ENCODE data around the gene SLC22A31.

The SLC22A31 gene

DNA sequence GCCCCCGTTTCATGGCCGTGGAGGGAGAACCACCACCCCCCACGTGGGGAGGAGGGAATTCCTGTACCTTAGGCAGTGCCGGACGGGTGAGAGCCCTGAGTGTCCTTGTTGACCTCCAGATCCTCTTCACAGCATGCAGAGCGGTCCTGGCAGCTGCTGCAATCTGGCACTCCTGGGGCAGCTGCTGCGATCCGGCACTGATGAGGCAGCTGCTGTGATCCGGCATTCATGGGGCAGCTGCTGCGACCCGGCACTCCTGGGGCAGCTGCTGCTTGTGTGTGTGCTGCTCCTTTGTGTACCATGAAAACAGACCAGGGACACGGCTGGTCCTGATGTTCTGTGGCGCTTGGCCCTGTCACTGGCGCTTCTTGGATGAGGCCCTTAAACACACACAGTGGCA lies 29.9 kb upstream of the SLC22A31 start:
- Mint-ChIP-seq H3K4me1 (peaks cover 2% of the 10 kb centered on the region), H3K27me3 (no peaks in the 10 kb centered on the region), H3K36me3 (ENCODE audit: low read depth) (peaks cover 66% of the 10 kb centered on the region), H3K4me3 (no peak overlapping the region), H3K27ac (no peak overlapping the region), H3K9me3 (peaks cover 16% of the 10 kb centered on the region)
- DNase-seq: no peak
- no peak for ATAC-seq

- Mint-ChIP-seq H3K9me3 (peaks cover 16% of the 10 kb centered on the region), H3K36me3 (ENCODE audit: low read depth) (peaks cover 63% of the 10 kb centered on the region)
These were observed 24.3 kb upstream of the SLC22A31 start for GRCh38 chr16:89224665-89225064.

GRCh38 chr16:89222931-89223330 lies 22.6 kb upstream of the SLC22A31 start:
- H3K27me3 Mint-ChIP-seq: no peaks in the 10 kb centered on the region
- peaks cover 51% of the 10 kb centered on the region for H3K36me3 Mint-ChIP-seq (ENCODE audit: low read depth)
- no peak overlapping the region for H3K4me3 Mint-ChIP-seq
- peaks cover 9% of the 10 kb centered on the region for H3K4me1 Mint-ChIP-seq
- H3K27ac Mint-ChIP-seq: no peak overlapping the region
- no peak for DNase-seq
- peaks cover 7% of the 10 kb centered on the region for H3K9me3 Mint-ChIP-seq
- no peak for ATAC-seq

More at GRCh38 chr16:89224665-89225064, 24.3 kb upstream of the SLC22A31 start:
- Mint-ChIP-seq H3K27me3 (no peaks in the 10 kb centered on the region), H3K27ac (no peak overlapping the region), H3K4me3 (no peak overlapping the region), H3K4me1 (peaks cover 2% of the 10 kb centered on the region)
- no peak for DNase-seq
- no peak for ATAC-seq

GRCh38 chr16:89221604-89222003 lies 21.3 kb upstream of the SLC22A31 start:
- ATAC-seq (no peak), DNase-seq (no peak)
- peaks cover 38% of the 10 kb centered on the region for H3K36me3 Mint-ChIP-seq (ENCODE audit: low read depth)
- no peak overlapping the region for H3K4me3 Mint-ChIP-seq
- peaks cover 14% of the 10 kb centered on the region for H3K4me1 Mint-ChIP-seq
- H3K27ac Mint-ChIP-seq: no peak overlapping the region
- no peaks in the 10 kb centered on the region for H3K27me3 Mint-ChIP-seq
- peaks cover 2% of the 10 kb centered on the region for H3K9me3 Mint-ChIP-seq

DNA sequence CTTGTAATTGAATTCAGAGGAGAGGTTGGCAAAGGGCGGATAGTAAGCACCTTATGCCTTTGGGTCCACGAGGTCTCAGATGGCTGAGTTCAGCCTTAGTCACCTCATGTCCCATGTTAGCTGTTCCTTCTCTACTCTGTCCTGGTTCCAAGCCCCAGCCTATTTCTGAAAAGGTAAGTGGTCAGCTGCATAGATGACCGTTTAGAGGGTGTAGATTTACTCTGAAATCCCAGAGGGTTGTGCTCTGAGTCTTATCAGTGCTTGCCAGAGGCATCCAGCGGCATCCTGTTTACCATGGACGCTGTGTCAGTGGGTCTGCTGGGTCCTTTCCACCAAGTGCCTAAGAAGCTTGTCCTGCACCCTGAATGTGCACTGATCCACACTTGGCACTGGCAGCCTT lies 19.0 kb upstream of the SLC22A31 start:
- peaks cover 21% of the 10 kb centered on the region for H3K36me3 Mint-ChIP-seq (ENCODE audit: low read depth)
- no peaks in the 10 kb centered on the region for H3K27me3 Mint-ChIP-seq
- no peaks in the 10 kb centered on the region for H3K9me3 Mint-ChIP-seq
- DNase-seq (no peak), ATAC-seq (no peak)
- H3K27ac Mint-ChIP-seq: no peak overlapping the region
- H3K4me1 Mint-ChIP-seq: peaks cover 27% of the 10 kb centered on the region
- peak overlapping the region; percentile 58 for H3K4me3 Mint-ChIP-seq

GRCh38 chr16:89217388-89218191 lies 17.3 kb upstream of the SLC22A31 start, which contains the start of gene ZNF778:
ZNF778 (plus strand) TSS chr16:89217703; CDS start chr16:89221128, 3,425 bp downstream.
- Mint-ChIP-seq H3K9me3 (no peaks in the 10 kb centered on the region), H3K36me3 (ENCODE audit: low read depth) (peaks cover 12% of the 10 kb centered on the region), H3K4me3 (peak within 1 kb of the TSS; percentile 85), H3K27ac (peak within 1 kb of the TSS; percentile 88), H3K4me1 (peaks cover 27% of the 10 kb centered on the region), H3K27me3 (no peaks in the 10 kb centered on the region)
- peak; percentile 82 for DNase-seq
- ATAC-seq: peak; percentile 83

GRCh38 chr16:89217138-89217387 lies 16.7 kb upstream of the SLC22A31 start:
- H3K9me3 Mint-ChIP-seq: no peaks in the 10 kb centered on the region
- ATAC-seq (no peak), DNase-seq (no peak)
- H3K4me3 Mint-ChIP-seq: peak overlapping the region; percentile 85
- H3K36me3 Mint-ChIP-seq (ENCODE audit: low read depth): peaks cover 7% of the 10 kb centered on the region
- H3K4me1 Mint-ChIP-seq: peaks cover 27% of the 10 kb centered on the region
- H3K27me3 Mint-ChIP-seq: no peaks in the 10 kb centered on the region
- H3K27ac Mint-ChIP-seq: peak overlapping the region; percentile 88

DNA sequence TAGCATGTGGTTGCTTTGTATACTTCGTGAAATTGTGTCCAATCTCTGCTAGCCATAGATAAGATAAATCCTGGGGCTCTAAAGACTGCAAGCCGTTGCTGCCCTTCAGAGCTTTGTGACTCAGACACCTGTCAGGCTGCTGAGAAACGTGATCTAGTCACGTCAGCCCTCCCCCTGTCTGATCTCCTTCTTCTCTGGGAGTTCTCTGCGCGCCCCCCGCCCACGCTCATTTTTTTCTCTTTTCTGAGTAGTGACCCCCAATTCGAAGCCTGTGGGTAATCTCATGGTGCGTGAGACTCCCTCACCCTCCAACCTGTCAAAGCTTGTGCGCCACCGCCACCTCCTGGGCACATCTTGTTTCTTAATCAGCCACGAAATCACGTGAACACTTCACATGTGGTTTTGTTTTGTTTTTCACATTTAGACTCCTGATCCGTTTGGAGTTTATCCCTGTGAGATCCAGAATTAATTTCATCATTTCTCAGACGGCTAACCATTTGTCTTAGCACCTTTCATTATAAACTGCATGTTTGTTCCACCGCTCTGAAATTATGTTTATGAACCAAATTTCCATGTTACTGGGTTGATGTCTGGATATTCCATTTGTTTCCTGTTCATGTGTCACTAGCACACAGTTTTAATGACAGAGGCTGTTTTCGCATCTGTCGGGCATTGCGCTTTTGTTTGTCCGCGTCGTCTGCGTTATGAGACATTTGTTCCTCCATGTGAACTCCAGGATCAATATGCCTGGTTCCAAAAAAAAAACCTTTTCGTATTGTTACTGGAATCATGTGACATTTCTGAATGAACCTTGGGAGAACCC lies 16.2 kb upstream of the SLC22A31 start:
- Mint-ChIP-seq H3K4me3 (peak overlapping the region; percentile 85), H3K27me3 (no peaks in the 10 kb centered on the region), H3K9me3 (no peaks in the 10 kb centered on the region), H3K27ac (peak overlapping the region; percentile 88), H3K4me1 (peaks cover 27% of the 10 kb centered on the region), H3K36me3 (ENCODE audit: low read depth) (peaks cover 4% of the 10 kb centered on the region)
- DNase-seq (peak; percentile 79), ATAC-seq (peak; percentile 77)

DNA sequence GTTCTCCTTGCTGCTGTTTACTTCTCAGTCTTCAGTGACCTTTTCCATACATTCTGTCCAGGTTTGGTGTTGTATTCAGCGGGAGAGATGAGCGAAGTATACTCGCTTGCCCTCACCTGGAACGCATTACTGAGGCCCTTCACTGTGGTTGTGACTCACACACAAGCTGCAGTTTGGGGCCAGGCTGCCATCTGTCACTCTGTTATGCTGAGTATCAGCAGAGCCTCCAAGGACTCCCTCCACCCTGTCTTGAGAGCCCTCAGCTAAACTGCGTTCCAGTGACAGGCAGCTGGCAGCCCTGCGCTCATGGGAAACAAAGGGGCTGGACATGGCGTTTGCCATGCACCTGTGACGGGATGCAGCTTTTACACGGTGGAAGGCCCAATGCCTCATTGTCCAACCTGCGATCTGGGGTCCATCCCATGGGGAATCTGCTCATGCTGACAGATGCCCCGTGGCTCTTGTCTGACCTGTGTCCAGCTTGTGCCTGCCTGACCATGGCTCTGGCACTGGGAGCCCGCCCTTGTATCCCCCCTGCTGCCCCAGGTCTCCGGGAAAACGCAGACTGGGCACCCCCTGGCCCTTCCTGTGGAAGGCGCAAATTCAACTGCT lies 10.7 kb upstream of the SLC22A31 start:
- Mint-ChIP-seq H3K36me3 (ENCODE audit: low read depth) (no peaks in the 10 kb centered on the region), H3K27me3 (peaks cover 19% of the 10 kb centered on the region), H3K4me3 (no peak overlapping the region), H3K27ac (no peak overlapping the region), H3K9me3 (no peaks in the 10 kb centered on the region), H3K4me1 (peaks cover 11% of the 10 kb centered on the region)
- DNase-seq: no peak
- no peak for ATAC-seq

DNA sequence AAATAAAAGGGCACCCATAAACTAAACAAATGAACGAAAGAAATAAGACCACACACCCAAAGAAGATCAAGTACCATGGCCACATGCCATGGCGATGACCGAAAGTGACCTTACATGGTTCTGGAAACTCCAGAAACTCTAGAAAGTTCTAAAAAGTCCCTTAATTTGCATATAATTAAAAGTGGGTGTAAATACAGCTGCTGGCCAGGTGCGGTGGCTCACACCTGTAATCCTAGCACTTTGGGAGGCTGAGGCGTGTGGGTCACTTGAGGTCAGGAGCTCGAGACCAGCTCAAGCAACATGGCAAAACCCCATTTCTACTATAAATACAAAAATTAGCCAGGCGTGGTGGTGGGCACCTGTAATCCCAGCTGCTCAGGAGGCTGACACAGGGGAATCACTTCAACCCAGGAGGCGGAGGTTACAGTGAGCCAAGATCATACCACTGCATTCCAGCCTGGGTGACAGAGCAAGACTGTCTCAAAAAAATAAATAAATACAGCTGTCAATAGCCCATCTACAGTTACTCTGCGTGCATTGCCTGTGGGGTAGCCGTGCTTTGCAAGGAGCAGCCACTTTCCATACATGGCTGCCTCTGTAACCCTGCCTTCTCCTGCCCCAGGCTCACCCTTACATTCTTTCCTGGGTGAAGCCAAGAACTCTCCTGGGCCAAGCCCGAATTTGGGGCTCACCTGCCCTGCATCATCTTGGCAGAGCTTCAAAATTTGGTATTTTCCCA lies 10.0 kb upstream of the SLC22A31 start:
- peaks cover 8% of the 10 kb centered on the region for H3K4me1 Mint-ChIP-seq
- ATAC-seq (no peak), DNase-seq (no peak)
- H3K36me3 Mint-ChIP-seq (ENCODE audit: low read depth): no peaks in the 10 kb centered on the region
- H3K9me3 Mint-ChIP-seq: no peaks in the 10 kb centered on the region
- peaks cover 19% of the 10 kb centered on the region for H3K27me3 Mint-ChIP-seq
- H3K4me3 Mint-ChIP-seq: no peak overlapping the region
- H3K27ac Mint-ChIP-seq: no peak overlapping the region

- H3K9me3 Mint-ChIP-seq: no peaks in the 10 kb centered on the region
- no peak overlapping the region for H3K27ac Mint-ChIP-seq
- no peak overlapping the region for H3K4me3 Mint-ChIP-seq
- ATAC-seq: no peak
- H3K27me3 Mint-ChIP-seq: peaks cover 22% of the 10 kb centered on the region
- no peaks in the 10 kb centered on the region for H3K36me3 Mint-ChIP-seq (ENCODE audit: low read depth)
- DNase-seq: no peak
- H3K4me1 Mint-ChIP-seq: no peaks in the 10 kb centered on the region
These were observed 9.2 kb upstream of the SLC22A31 start for GRCh38 chr16:89209522-89210044.

GRCh38 chr16:89207993-89208392 lies 7.7 kb upstream of the SLC22A31 start:
- Mint-ChIP-seq H3K36me3 (ENCODE audit: low read depth) (no peaks in the 10 kb centered on the region), H3K4me1 (peaks cover 1% of the 10 kb centered on the region), H3K27ac (no peak overlapping the region), H3K9me3 (no peaks in the 10 kb centered on the region), H3K27me3 (peaks cover 36% of the 10 kb centered on the region), H3K4me3 (no peak overlapping the region)
- DNase-seq: no peak
- ATAC-seq: no peak

DNA sequence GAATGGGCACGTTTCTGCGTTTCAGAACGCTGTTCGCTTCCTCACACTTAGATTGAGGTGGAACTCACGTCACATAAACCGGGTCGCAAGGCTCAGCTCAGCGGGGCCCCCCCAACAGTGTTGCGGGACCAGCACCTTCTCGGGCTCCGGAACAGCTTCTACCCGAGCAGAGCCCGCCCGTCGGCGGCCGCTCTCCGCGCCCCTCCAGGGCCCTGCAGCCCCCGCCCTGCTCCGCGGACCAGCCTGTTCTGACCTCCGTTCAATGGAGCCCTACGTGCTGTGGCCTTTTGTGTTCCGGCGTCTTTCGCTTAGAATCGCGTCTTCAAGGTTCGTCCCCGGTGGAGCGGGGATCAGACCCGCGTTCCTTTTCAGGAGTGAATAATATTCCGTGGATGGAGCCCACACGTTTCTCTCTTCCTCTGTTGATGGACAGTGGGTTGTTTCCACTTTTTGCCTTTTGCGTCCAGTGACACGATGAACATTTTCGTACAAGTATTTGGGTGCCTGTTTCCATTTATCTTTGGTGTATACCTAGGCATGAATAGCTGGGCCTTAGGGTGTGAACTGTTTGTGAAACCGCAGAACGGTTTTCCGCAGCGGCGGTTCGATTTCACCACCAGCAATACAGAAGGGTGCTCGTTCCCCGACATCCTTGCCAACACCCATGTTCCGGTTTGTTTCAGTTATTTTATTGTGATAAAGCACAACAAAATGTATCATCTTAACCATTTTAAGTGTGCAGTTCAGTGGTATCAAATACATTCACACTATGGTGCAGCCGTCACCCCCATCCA lies 2.3 kb upstream of the SLC22A31 start:
- ATAC-seq (no peak), DNase-seq (no peak)
- Mint-ChIP-seq H3K27me3 (peaks cover 46% of the 10 kb centered on the region), H3K36me3 (ENCODE audit: low read depth) (peaks cover 2% of the 10 kb centered on the region), H3K4me1 (peaks cover 15% of the 10 kb centered on the region), H3K9me3 (no peaks in the 10 kb centered on the region), H3K27ac (no peak overlapping the region), H3K4me3 (peak overlapping the region; percentile 60)
